H9 (cell line): Measurements from ENCODE around the gene PLCH1. TPM values are rescaled to one million over a fixed set of nuclear protein-coding genes. Genes with fewer than 3 reads are reported as not detected.

ENCODE experiments used
- DNase-seq: peaks from one replicate; pipeline ENCODE4 v3.0.0-alpha.2; 2017
- H2AFZ ChIP-seq: one replicate; pipeline ENCODE4 v1.6.1; 2013; ENCODE audit warnings: mild to moderate bottlenecking, low read length, control low read depth, moderate library complexity
- H2AK5ac ChIP-seq: 2 replicates; pipeline ENCODE4 v1.6.1; 2013; ENCODE audit warnings: low read length, control low read depth, mixed read lengths; ENCODE audit not compliant: insufficient read length
- H2BK120ac ChIP-seq: one replicate; pipeline ENCODE4 v1.6.1; 2013; ENCODE audit warnings: low read depth, mild to moderate bottlenecking, low read length, control low read depth, inconsistent platforms; ENCODE audit not compliant: poor library complexity, severe bottlenecking
- H2BK12ac ChIP-seq: 2 replicates; pipeline ENCODE4 v1.6.1; 2013; ENCODE audit warnings: low read length, control low read depth, mixed read lengths, low read depth; ENCODE audit not compliant: insufficient read length
- H2BK15ac ChIP-seq: 2 replicates; pipeline ENCODE4 v1.6.1; 2013; ENCODE audit warnings: low read depth, low read length, control low read depth
- H2BK20ac ChIP-seq: one replicate; pipeline ENCODE4 v1.6.1; 2013; ENCODE audit warnings: low read depth, mild to moderate bottlenecking, low read length, control low read depth, inconsistent platforms; ENCODE audit not compliant: poor library complexity, severe bottlenecking
- H2BK5ac ChIP-seq: 2 replicates; pipeline ENCODE4 v1.6.1; 2013; ENCODE audit warnings: low read length, control low read depth, mixed read lengths; ENCODE audit not compliant: insufficient read length
- H3K14ac ChIP-seq: 2 replicates; pipeline ENCODE4 v1.6.1; 2013; ENCODE audit warnings: low read length, control low read depth; ENCODE audit not compliant: insufficient read depth
- H3K18ac ChIP-seq: 2 replicates; pipeline ENCODE4 v1.6.1; 2013; ENCODE audit warnings: low read depth, mild to moderate bottlenecking, mixed read lengths, low read length, control low read depth; ENCODE audit not compliant: insufficient read length
- H3K23ac ChIP-seq: 2 replicates; pipeline ENCODE4 v1.6.1; 2013; ENCODE audit warnings: low read length, control low read depth, mixed read lengths, low read depth; ENCODE audit not compliant: insufficient read length
- H3K23me2 ChIP-seq: 2 replicates; pipeline ENCODE4 v1.6.1; 2013; ENCODE audit warnings: low read depth, mild to moderate bottlenecking, mixed read lengths, low read length, control low read depth; ENCODE audit not compliant: insufficient read length, poor library complexity, severe bottlenecking
- H3K27ac ChIP-seq: 2 replicates; pipeline ENCODE4 v1.5.1; 2013; ENCODE audit warnings: low read length, control low read depth, mixed read lengths, low read depth; ENCODE audit not compliant: insufficient read length
- H3K27me3 ChIP-seq: 2 replicates; pipeline ENCODE4 v1.6.1; 2013; ENCODE audit warnings: low read length, control low read depth, inconsistent platforms; ENCODE audit not compliant: insufficient read depth
- H3K4ac ChIP-seq: 2 replicates; pipeline ENCODE4 v1.6.1; 2013; ENCODE audit warnings: low read depth, mild to moderate bottlenecking, control low read depth, inconsistent platforms, low read length, moderate library complexity
- H3K4me1 ChIP-seq: 2 replicates; pipeline ENCODE4 v1.6.1; 2013; ENCODE audit warnings: low read length, control low read depth, inconsistent platforms; ENCODE audit not compliant: insufficient read depth
- H3K4me2 ChIP-seq: 2 replicates; pipeline ENCODE4 v1.6.1; 2013; ENCODE audit warnings: low read length, control low read depth, mixed read lengths; ENCODE audit not compliant: insufficient read length, insufficient read depth
- H3K56ac ChIP-seq: 2 replicates; pipeline ENCODE4 v1.6.1; 2013; ENCODE audit warnings: low read depth, mild to moderate bottlenecking, mixed read lengths, low read length, control low read depth; ENCODE audit not compliant: insufficient read length
- H3K79me1 ChIP-seq: 2 replicates; pipeline ENCODE4 v1.6.1; 2013; ENCODE audit warnings: low read depth, mild to moderate bottlenecking, moderate library complexity, low read length, control low read depth, inconsistent platforms; ENCODE audit not compliant: insufficient read depth, poor library complexity, severe bottlenecking
- H3K79me2 ChIP-seq: 2 replicates; pipeline ENCODE4 v1.6.1; 2013; ENCODE audit warnings: low read length, control low read depth, inconsistent platforms; ENCODE audit not compliant: insufficient read depth
- H3K9ac ChIP-seq: 2 replicates; pipeline ENCODE4 v1.6.1; 2013; ENCODE audit warnings: low read length, control low read depth, mixed read lengths; ENCODE audit not compliant: insufficient read length; ENCODE audit errors: extremely low read depth
- H3K9me3 ChIP-seq: one replicate; pipeline ENCODE4 v1.6.1; 2013; ENCODE audit warnings: low read depth, low read length, inconsistent platforms; ENCODE audit not compliant: control insufficient read depth
- H3T11ph ChIP-seq: one replicate; pipeline ENCODE4 v1.6.1; 2013; ENCODE audit warnings: mild to moderate bottlenecking, low read length, control low read depth, inconsistent platforms
- H4K20me1 ChIP-seq: one replicate; pipeline ENCODE4 v1.6.1; 2013; ENCODE audit not compliant: control insufficient read depth, insufficient read length, insufficient read depth
- H4K5ac ChIP-seq: 2 replicates; pipeline ENCODE4 v1.6.1; 2013; ENCODE audit warnings: low read depth, mild to moderate bottlenecking, mixed read lengths, low read length, control low read depth; ENCODE audit not compliant: insufficient read length
- H4K8ac ChIP-seq: replicated peaks from 2 replicates; pipeline ENCODE4 v1.6.1; 2013; ENCODE audit warnings: low read length, control low read depth, mixed read lengths, low read depth; ENCODE audit not compliant: insufficient read length
- H4K91ac ChIP-seq: 2 replicates; pipeline ENCODE4 v1.6.1; 2013; ENCODE audit warnings: low read depth, mild to moderate bottlenecking, moderate library complexity, mixed read lengths, low read length, control low read depth; ENCODE audit not compliant: insufficient read length
- H3K27ac Mint-ChIP-seq, 3 experiments: 2 replicates in 2 of 3; 3 replicates in 1 of 3; pipeline ENCODE4 v1.8.0; 2020 to 2021; ENCODE audit warnings: mixed read lengths in 3 of 3, mild to moderate bottlenecking in 1 of 3, moderate library complexity in 1 of 3
- H3K27me3 Mint-ChIP-seq: 2 replicates; pipeline ENCODE4 v1.8.0; 2021; ENCODE audit warnings: low read depth, mild to moderate bottlenecking, moderate library complexity, mixed read lengths
- H3K36me3 Mint-ChIP-seq, 3 experiments: 2 replicates in 2 of 3; 3 replicates in 1 of 3; pipeline ENCODE4 v1.8.0; 2020 to 2021; ENCODE audit warnings: low read depth in 3 of 3, mixed read lengths in 3 of 3; ENCODE audit not compliant: insufficient read depth in 1 of 3
- H3K4me1 Mint-ChIP-seq, 2 experiments: 2 replicates each; pipeline ENCODE4 v1.8.0; 2020; ENCODE audit warnings: mixed read lengths in 2 of 2
- H3K4me3 Mint-ChIP-seq, 2 experiments: 2 replicates in 1 of 2; 3 replicates in 1 of 2; pipeline ENCODE4 v1.8.0; 2020 to 2021; ENCODE audit warnings: mild to moderate bottlenecking in 2 of 2, mixed read lengths in 2 of 2, moderate library complexity in 1 of 2
- H3K9me3 Mint-ChIP-seq, 2 experiments: 2 replicates in 1 of 2; 3 replicates in 1 of 2; pipeline ENCODE4 v1.8.0; 2020; ENCODE audit warnings: mild to moderate bottlenecking in 2 of 2, mixed read lengths in 2 of 2, moderate library complexity in 1 of 2
- CTCF ChIP-seq: fragments of 200-600 bp; sonication (generic); conservative IDR thresholded peaks from 3 replicates; pipeline ENCODE4 v1.8.0; 2021; ENCODE audit warnings: antibody characterized with exemption, mild to moderate bottlenecking
- WGBS: extraction: QIAGEN DNeasy Blood & Tissue Kit; methylation state at CpG from one replicate; pipeline ENCODE4 v1.1.7; 2013; ENCODE audit warnings: missing lambda C conversion rate, low lambda C conversion rate, mixed read lengths; ENCODE audit not compliant: insufficient read length; ENCODE audit errors: extremely low coverage; 5-methylcytosine and 5-hydroxymethylcytosine counted together
- total RNA-seq: library from RNA; stranded (reverse); gene quantifications from 2 replicates; pipeline ENCODE4 v1.2.1, GENCODE V29; 2021

Gene PLCH1
- total RNA-seq, 1 experiment from 2014 or later, result 19.0 TPM

GRCh38 chr3:155555479-155556060 lies 189.3 kb downstream of the PLCH1 start:
- Histone ChIP-seq H2BK12ac (no peak overlapping the region), H4K8ac (no peak overlapping the region), H2AK5ac (no peak overlapping the region), H4K5ac (no peak overlapping the region), H2BK120ac (no peak overlapping the region), H2BK5ac (no peak overlapping the region), H3K27me3 (no peaks in the 10 kb centered on the region), H3K14ac (no peak overlapping the region), H3K79me1 (no peaks in the 10 kb centered on the region), H3K4me2 (no peak overlapping the region), H3K27ac (no peak overlapping the region), H2AFZ (no peak overlapping the region), H2BK20ac (no peak overlapping the region), H3K23ac (no peak overlapping the region), H3K79me2 (no peaks in the 10 kb centered on the region), H3K4me1 (no peaks in the 10 kb centered on the region), H3T11ph (no peak overlapping the region), H4K91ac (no peak overlapping the region), H3K9ac (no peak overlapping the region), H3K4ac (no peak overlapping the region), H2BK15ac (no peak overlapping the region), H3K56ac (no peak overlapping the region), H3K23me2 (no peaks in the 10 kb centered on the region), H4K20me1 (no peaks in the 10 kb centered on the region), H3K18ac (no peak overlapping the region), H3K9me3 (no peaks in the 10 kb centered on the region)
- Mint-ChIP-seq H3K4me3 (no peak overlapping the region), H3K36me3 (peaks cover 4 to 20% (median 12%) of the 10 kb centered on the region in 3 experiments; a peak in 4 of 7 replicates), H3K27me3 (no peaks in the 10 kb centered on the region), H3K9me3 (no peaks in the 10 kb centered on the region), H3K27ac (no peak overlapping the region; a peak in 1 of 7 replicates), H3K4me1 (peaks cover under 1 to 3% of the 10 kb centered on the region in 2 experiments; a peak in 3 of 4 replicates)
- no CpG with 5 or more reads among the region's 2 CpGs for WGBS
- no peak for DNase-seq
- TF ChIP-seq CTCF, result no peak
